HCT116 (cell line): ENCODE measurements around the gene PTPN9.

Experiments
- EZH2 ChIP-seq: fragments of 200-600 bp; sonication (generic); IDR thresholded peaks from 2 replicates; pipeline ENCODE4 v1.6.1; 2017; ENCODE audit warnings: antibody characterized with exemption, mixed run types
- SP1 ChIP-seq: IDR thresholded peaks from 2 replicates; pipeline ENCODE4 v1.6.1; 2012; ENCODE audit warnings: low read depth

GRCh38 chr15:75422554-75422953 lies 156.6 kb downstream of the PTPN9 start:
- TF ChIP-seq SP1 (no peak), EZH2 (no peak)
